ELR (cell line): ENCODE results near the gene ACOT8.
A peak's percentile ranks its signal among the peaks of the same experiment; 100 is the strongest.
"Not testable (repeated sequence)": the region's sequence is repeated elsewhere in the genome, so short reads cannot be mapped to it uniquely, and the experiment has no call there.

ENCODE experiments used
- DNase-seq: peaks from one replicate; pipeline ENCODE4 v3.0.0-alpha.2; 2015; ENCODE audit warnings: low read depth

The ACOT8 gene

GRCh38 chr20:45857114-45857881 is at the start of gene ACOT8, which contains the start of gene ZSWIM3:
TSS of gene ACOT8 (minus strand) at chr20:45857392. CDS start at chr20:45857315, 77 bp downstream.
TSS of gene ZSWIM3 (plus strand) at chr20:45857614. CDS start at chr20:45857826, 212 bp downstream.
- peak; percentile 100 for DNase-seq

DNA sequence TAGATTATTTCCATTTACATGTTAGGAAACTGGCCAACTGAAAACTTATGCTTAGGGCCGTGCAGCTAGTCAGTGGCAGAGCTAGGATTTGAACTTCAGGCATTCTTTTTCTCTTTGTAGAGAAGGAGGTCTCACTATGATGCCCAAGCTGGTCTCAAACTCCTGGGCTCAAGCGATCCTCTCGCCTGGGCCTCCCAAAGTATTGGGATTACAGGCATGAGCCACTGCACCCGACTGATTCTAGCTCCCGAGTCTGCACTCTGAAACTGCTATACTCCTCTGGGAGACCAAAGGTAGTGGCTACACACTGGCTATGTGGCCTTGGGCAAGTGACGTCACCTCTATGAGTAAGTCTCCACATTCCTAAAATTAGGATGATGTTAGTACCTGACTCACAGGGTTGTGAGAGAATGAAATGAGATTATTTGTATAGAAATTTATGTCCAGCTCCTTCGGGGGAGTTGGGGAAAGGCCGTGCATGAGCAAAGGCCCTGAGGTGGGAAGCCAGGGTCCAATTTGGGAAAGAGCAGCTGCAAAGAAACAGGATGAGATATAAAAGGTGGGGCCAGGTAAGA is 48.4 kb upstream of the ACOT8 start:
- peak; percentile 100 for DNase-seq

DNA sequence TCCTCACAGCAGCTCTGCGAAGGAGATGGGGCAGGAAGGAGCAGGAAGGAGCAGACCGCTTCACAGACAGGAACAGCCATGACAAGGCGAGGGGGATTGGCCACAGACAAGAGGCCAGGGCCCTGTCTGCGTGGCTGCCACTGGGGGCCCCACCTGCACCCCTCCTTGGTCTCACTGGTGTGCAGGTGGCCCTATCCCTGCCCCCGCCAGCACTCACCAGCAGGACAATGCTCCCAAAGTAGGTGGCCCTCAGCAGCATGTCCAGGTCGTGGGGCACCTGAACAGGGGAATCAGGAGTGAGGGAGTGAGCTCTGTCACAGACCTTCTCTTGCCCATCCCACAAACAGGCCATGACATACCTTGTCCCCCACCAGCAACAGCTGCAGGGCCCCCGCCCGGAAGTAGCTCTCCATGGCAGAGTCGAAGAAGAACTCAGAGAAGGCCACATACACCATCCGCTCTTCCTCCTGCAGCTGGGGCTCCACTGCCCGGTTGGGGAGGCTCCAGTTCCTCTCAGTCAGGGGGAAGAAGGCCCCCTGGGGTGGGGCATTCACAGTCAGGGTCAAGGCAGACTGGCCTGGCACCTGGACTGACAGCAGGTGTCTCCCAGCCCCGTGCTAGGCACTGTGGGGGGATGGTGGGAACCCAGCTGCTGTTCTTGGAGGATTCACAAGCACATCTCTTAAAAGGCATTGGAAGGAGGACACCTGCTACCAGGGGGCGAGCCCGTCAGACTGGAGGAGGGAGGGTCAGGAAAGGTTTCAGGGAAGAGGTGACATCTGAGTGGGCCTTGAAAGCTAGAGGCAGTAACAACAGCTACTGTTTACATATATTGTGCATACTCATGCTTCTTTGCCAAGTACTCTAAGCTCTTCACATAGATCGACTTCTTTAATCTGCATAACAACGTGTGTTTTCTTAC is 47.7 kb upstream of the ACOT8 start:
- peak; percentile 44 for DNase-seq

GRCh38 chr20:45902199-45902701 is 45.1 kb upstream of the ACOT8 start:
- DNase-seq, result no peak

DNA sequence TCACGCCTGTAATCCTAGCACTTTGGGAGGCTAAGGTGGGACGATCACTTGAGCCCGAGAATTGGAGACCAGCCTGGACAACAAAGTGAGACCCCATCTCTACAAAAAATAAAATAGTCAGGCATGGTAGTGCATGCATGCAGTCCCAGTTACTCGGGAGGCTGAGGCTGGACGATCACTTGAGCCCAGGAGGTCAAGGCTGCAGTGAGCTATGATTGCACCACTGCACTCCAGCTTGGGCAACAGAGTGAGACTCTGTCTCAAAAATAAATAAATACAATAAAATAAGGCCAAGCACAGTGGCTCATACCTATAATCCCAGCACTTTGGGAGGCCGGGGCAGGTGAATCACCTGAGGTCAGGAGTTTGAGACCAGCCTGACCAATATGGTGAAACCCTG is 44.1 kb upstream of the ACOT8 start:
- DNase-seq, result not testable (repeated sequence)

- no peak for DNase-seq
These were observed 42.0 kb upstream of the ACOT8 start for GRCh38 chr20:45899046-45899835.

DNA sequence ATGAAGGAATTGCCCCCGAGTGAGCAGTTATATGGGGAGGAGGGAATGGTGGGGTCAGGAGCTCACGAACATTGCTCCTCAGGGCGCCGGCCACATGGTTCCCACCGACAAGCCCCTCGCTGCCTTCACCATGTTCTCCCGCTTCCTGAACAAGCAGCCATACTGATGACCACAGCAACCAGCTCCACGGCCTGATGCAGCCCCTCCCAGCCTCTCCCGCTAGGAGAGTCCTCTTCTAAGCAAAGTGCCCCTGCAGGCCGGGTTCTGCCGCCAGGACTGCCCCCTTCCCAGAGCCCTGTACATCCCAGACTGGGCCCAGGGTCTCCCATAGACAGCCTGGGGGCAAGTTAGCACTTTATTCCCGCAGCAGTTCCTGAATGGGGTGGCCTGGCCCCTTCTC is 41.1 kb upstream of the ACOT8 start:
- DNase-seq, result no peak

- DNase-seq, result no peak
These were observed 40.5 kb upstream of the ACOT8 start for GRCh38 chr20:45897692-45898091.

- DNase-seq, result no peak
These were observed 40.1 kb upstream of the ACOT8 start for GRCh38 chr20:45897289-45897688.

GRCh38 chr20:45896641-45897161 is 39.5 kb upstream of the ACOT8 start:
- DNase-seq, result no peak

GRCh38 chr20:45894797-45895196 is 37.6 kb upstream of the ACOT8 start:
- DNase-seq, result no peak

- DNase-seq, result peak; percentile 29
These were observed 36.6 kb upstream of the ACOT8 start for GRCh38 chr20:45893831-45894230.

DNA sequence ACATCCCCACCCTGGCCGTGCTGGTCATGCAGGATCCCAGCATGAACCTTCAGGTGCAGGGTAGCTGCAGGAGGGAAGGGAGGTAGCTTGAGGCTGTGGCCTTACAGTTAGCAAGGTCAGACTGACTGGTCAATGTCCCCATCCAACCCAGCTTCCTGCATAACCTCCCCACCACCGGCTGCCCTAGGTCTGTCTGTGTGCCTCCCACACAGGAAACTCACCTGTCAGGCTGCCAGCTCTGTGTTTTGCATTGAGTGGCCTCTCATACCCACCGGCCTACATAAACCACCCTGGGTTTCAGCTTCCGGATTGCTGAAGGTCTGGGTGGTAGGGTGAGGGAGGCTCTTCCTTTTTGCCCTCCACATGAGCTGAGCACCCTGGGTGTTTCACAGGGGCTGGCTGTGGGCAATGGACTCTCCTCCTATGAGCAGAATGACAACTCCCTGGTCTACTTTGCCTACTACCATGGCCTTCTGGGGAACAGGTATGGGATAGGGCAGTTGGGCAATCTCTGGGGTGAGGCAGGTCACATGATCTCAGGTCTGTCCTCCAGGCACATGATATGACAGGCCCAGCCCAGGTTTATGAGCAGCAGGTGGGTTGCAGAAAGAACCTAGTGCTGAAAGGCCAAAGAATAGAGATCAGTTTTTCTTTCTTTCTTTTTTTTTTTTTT is 35.8 kb upstream of the ACOT8 start:
- DNase-seq, result no peak

GRCh38 chr20:45892049-45892825 is 35.0 kb upstream of the ACOT8 start:
- DNase-seq, result peak; percentile 66

DNA sequence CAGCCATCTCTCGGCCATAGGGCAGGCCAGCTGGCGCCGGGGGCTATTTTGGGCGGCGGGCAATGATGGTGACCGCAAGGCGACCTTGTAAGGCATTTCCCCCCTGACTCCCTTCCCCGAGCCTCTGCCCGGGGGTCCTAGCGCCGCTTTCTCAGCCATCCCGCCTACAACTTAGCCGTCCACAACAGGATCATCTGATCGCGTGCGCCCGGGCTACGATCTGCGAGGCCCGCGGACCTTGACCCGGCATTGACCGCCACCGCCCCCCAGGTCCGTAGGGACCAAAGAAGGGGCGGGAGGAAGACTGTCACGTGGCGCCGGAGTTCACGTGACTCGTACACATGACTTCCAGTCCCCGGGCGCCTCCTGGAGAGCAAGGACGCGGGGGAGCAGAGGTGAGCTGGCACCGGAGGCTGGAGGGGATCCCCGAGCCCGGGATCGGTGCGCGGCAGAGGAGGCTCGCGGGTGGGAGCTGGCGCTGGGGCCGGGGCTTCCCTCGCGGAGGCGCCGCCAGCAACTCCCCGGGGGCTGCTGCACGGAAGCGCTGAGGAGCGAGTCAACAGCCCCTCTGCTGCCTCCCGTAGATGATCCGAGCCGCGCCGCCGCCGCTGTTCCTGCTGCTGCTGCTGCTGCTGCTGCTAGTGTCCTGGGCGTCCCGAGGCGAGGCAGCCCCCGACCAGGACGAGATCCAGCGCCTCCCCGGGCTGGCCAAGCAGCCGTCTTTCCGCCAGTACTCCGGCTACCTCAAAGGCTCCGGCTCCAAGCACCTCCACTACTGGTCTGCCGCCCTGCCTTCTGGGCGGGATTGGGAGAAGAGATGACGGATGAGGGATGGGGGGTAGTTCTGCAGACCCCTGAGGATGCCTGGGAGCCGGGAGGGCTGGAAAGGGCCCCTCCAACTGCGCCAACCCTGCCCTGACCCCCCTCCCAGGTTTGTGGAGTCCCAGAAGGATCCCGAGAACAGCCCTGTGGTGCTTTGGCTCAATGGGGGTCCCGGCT is 34.1 kb upstream of the ACOT8 start, which contains the start of the genes CTSA and NEURL2:
TSS of gene CTSA (plus strand) at position 351 of the 999 bp plus-strand sequence. CDS start at position 585, 234 bp downstream.
TSS of gene NEURL2 (minus strand) at position 224 of the 999 bp plus-strand sequence. CDS start at position 7, 217 bp downstream.
- peak; percentile 96 for DNase-seq

GRCh38 chr20:45890077-45890984 is 33.1 kb upstream of the ACOT8 start:
- DNase-seq, result peak; percentile 73

GRCh38 chr20:45888681-45889080 is 31.5 kb upstream of the ACOT8 start:
- DNase-seq, result no peak
